Neuronal stem cell (in vitro differentiated cells): ENCODE data around the gene KISS1.

Experiments
- DNase-seq: peaks from one replicate; pipeline ENCODE4 v3.0.0-alpha.2; 2013; ENCODE audit warnings: low spot score
- H2AFZ ChIP-seq: one replicate; pipeline ENCODE4 v1.6.1; 2013; ENCODE audit warnings: mild to moderate bottlenecking, low read length, inconsistent platforms
- H2AK5ac ChIP-seq: 2 replicates; pipeline ENCODE4 v1.6.1; 2013; ENCODE audit warnings: low read depth, mild to moderate bottlenecking, inconsistent platforms, low read length, moderate library complexity, mixed read lengths
- H2BK120ac ChIP-seq: 2 replicates; pipeline ENCODE4 v1.6.1; 2013; ENCODE audit warnings: low read depth, mild to moderate bottlenecking, inconsistent platforms, low read length, moderate library complexity, mixed read lengths
- H2BK12ac ChIP-seq: one replicate; pipeline ENCODE4 v1.6.1; 2013; ENCODE audit warnings: low read length, inconsistent platforms
- H2BK15ac ChIP-seq: 2 replicates; pipeline ENCODE4 v1.6.1; 2013; ENCODE audit warnings: mild to moderate bottlenecking, low read length, inconsistent platforms, mixed read lengths
- H2BK5ac ChIP-seq: one replicate; pipeline ENCODE4 v1.6.1; 2013; ENCODE audit warnings: inconsistent platforms, mild to moderate bottlenecking, low read length, moderate library complexity
- H3K14ac ChIP-seq: one replicate; pipeline ENCODE4 v1.6.1; 2013; ENCODE audit warnings: low read length, inconsistent platforms
- H3K18ac ChIP-seq: 2 replicates; pipeline ENCODE4 v1.6.1; 2013; ENCODE audit warnings: low read length, inconsistent platforms
- H3K23ac ChIP-seq: 2 replicates; pipeline ENCODE4 v1.6.1; 2013; ENCODE audit warnings: low read depth, mild to moderate bottlenecking, mixed read lengths, low read length, inconsistent platforms; ENCODE audit not compliant: poor library complexity
- H3K27ac ChIP-seq: replicated peaks from 3 replicates; pipeline ENCODE4 v1.5.1; 2013; ENCODE audit warnings: low read length, inconsistent platforms
- H3K27me3 ChIP-seq, 3 experiments: 2 replicates each; pipeline ENCODE4 v1.6.1; 2013; ENCODE audit warnings: low read length in 3 of 3, mild to moderate bottlenecking in 2 of 3, inconsistent platforms in 1 of 3, low read depth in 1 of 3, mixed read lengths in 1 of 3, moderate library complexity in 1 of 3; ENCODE audit not compliant: control insufficient read depth in 3 of 3, insufficient read depth in 3 of 3
- H3K36me3 ChIP-seq, 2 donors: replicated peaks in 1 of 2; 2 replicates each; pipeline ENCODE4 v1.6.1; 2013; ENCODE audit warnings: low read length in 2 of 2; ENCODE audit not compliant: control insufficient read depth in 2 of 2, insufficient read depth in 2 of 2
- H3K4ac ChIP-seq: 2 replicates; pipeline ENCODE4 v1.6.1; 2013; ENCODE audit warnings: inconsistent platforms, mild to moderate bottlenecking, low read length, moderate library complexity
- H3K4me1 ChIP-seq, 2 donors: 1 replicate in 1 of 2; 2 replicates in 1 of 2; pipeline ENCODE4 v1.6.1; 2013; ENCODE audit warnings: low read length in 2 of 2, low read depth in 1 of 2; ENCODE audit not compliant: control insufficient read depth in 2 of 2, insufficient read depth in 1 of 2
- H3K4me2 ChIP-seq: one replicate; pipeline ENCODE4 v1.6.1; 2013; ENCODE audit warnings: mild to moderate bottlenecking, low read length, inconsistent platforms; ENCODE audit not compliant: insufficient read depth, poor library complexity, severe bottlenecking
- H3K4me3 ChIP-seq, 2 donors: 2 replicates each; pipeline ENCODE4 v1.5.1; 2013; ENCODE audit warnings: low read length in 2 of 2, mild to moderate bottlenecking in 2 of 2, inconsistent platforms in 1 of 2, moderate library complexity in 1 of 2
- H3K79me1 ChIP-seq: one replicate; pipeline ENCODE4 v1.6.1; 2013; ENCODE audit warnings: low read depth, mild to moderate bottlenecking, inconsistent platforms, low read length, moderate library complexity
- H3K9ac ChIP-seq: one replicate; pipeline ENCODE4 v1.6.1; 2013; ENCODE audit warnings: mild to moderate bottlenecking, low read depth, low read length, inconsistent platforms; ENCODE audit not compliant: poor library complexity
- H3K9me3 ChIP-seq, 2 donors: replicated peaks in 1 of 2; 2 replicates each; pipeline versions ENCODE3 to v1.6.1; 2013; ENCODE audit warnings: low read length in 2 of 2, mild to moderate bottlenecking in 2 of 2, inconsistent platforms in 1 of 2, low read depth in 1 of 2, mixed read lengths in 1 of 2, moderate library complexity in 1 of 2; ENCODE audit not compliant: control insufficient read depth in 2 of 2, insufficient read depth in 1 of 2
- H4K8ac ChIP-seq: one replicate; pipeline ENCODE4 v1.6.1; 2013; ENCODE audit warnings: low read depth, mild to moderate bottlenecking, inconsistent platforms, low read length, moderate library complexity
- H4K91ac ChIP-seq: one replicate; pipeline ENCODE4 v1.6.1; 2013; ENCODE audit warnings: low read length, low read depth, mild to moderate bottlenecking, inconsistent platforms; ENCODE audit not compliant: poor library complexity
- WGBS, 2 donors: extraction: QIAGEN DNeasy Blood & Tissue Kit; methylation state at CpG; one replicate each; pipeline ENCODE4 v1.1.7; 2013; ENCODE audit warnings: missing lambda C conversion rate in 2 of 2, mixed read lengths in 1 of 2; ENCODE audit not compliant: insufficient read length in 2 of 2, insufficient replicate concordance in 1 of 2; ENCODE audit errors: extremely low coverage in 2 of 2; 5-methylcytosine and 5-hydroxymethylcytosine counted together

Gene KISS1

GRCh38 chr1:204151552-204152309 is 44.6 kb downstream of the KISS1 start, which contains the start of gene ETNK2:
Gene ETNK2 (minus strand): TSS chr1:204152044. CDS start chr1:204151852, 192 bp downstream.
- peak within 1 kb of the TSS; percentile 41 for H2BK5ac ChIP-seq
- peak within 1 kb of the TSS; percentile 48 for H2AK5ac ChIP-seq
- H3K23ac ChIP-seq = peak within 1 kb of the TSS; percentile 98
- H3K4me3 ChIP-seq = peak within 1 kb of the TSS; percentile 58 to 87
- WGBS, 2 donors = no CpG with 5 or more reads among the region's 94 CpGs
- peak within 1 kb of the TSS; percentile 94 for H3K9ac ChIP-seq
- H3K79me1 ChIP-seq = peaks cover 3% of the 10 kb centered on the region
- H3K36me3 ChIP-seq = no peaks in the 10 kb centered on the region
- H2BK12ac ChIP-seq = peak within 1 kb of the TSS; percentile 95
- DNase-seq = peak; percentile 47
- peak within 1 kb of the TSS; percentile 77 for H2BK120ac ChIP-seq
- H3K9me3 ChIP-seq = peaks cover 0 to 1% of the 10 kb centered on the region in 2 donors
- H3K27me3 ChIP-seq = peaks cover 0 to 24% (median 10%) of the 10 kb centered on the region in 3 experiments
- H4K91ac ChIP-seq = no peak within 1 kb of the TSS
- peaks cover 14 to 17% of the 10 kb centered on the region in 2 donors for H3K4me1 ChIP-seq
- H3K4me2 ChIP-seq = peak within 1 kb of the TSS; percentile 94
- H2BK15ac ChIP-seq = peak within 1 kb of the TSS; percentile 34
- H2AFZ ChIP-seq = peak within 1 kb of the TSS; percentile 98
- no peak within 1 kb of the TSS for H3K27ac ChIP-seq
- peak within 1 kb of the TSS; percentile 97 for H3K18ac ChIP-seq
- peak within 1 kb of the TSS; percentile 4 for H3K4ac ChIP-seq
- H4K8ac ChIP-seq = no peak within 1 kb of the TSS
- H3K14ac ChIP-seq = peak within 1 kb of the TSS; percentile 79

- Histone ChIP-seq H4K91ac (no peak overlapping the region), H3K27ac (no peak overlapping the region), H2BK12ac (peak overlapping the region; percentile 91), H2BK5ac (peak overlapping the region; percentile 41), H3K18ac (peak overlapping the region; percentile 92), H3K36me3 (no peaks in the 10 kb centered on the region), H2AK5ac (peak overlapping the region; percentile 48), H3K4me1 (peaks cover 14 to 17% of the 10 kb centered on the region in 2 donors), H3K9ac (peak overlapping the region; percentile 66), H2AFZ (peak overlapping the region; percentile 98), H3K4me3 (peak overlapping the region; percentile 58 to 87), H2BK15ac (peak overlapping the region; percentile 40), H3K27me3 (peaks cover 0 to 24% (median 4%) of the 10 kb centered on the region in 3 experiments), H3K23ac (peak overlapping the region; percentile 90), H3K4me2 (peak overlapping the region; percentile 94), H3K14ac (no peak overlapping the region), H2BK120ac (peak overlapping the region; percentile 77), H3K4ac (no peak overlapping the region), H3K9me3 (peaks cover 0 to 1% of the 10 kb centered on the region in 2 donors), H3K79me1 (peaks cover 3% of the 10 kb centered on the region), H4K8ac (no peak overlapping the region)
- DNase-seq = no peak
- no CpG with 5 or more reads among the region's 33 CpGs for WGBS, 2 donors
Observed at GRCh38 chr1:204150702-204151551, 45.4 kb downstream of the KISS1 start.

GRCh38 chr1:204149635-204150565 is 46.4 kb downstream of the KISS1 start:
- Histone ChIP-seq H2BK120ac (no peak overlapping the region), H3K4me2 (no peak overlapping the region), H2BK5ac (no peak overlapping the region), H3K36me3 (no peaks in the 10 kb centered on the region), H2AK5ac (no peak overlapping the region), H3K79me1 (peaks cover 3% of the 10 kb centered on the region), H3K18ac (no peak overlapping the region), H3K4me1 (peaks cover 14 to 17% of the 10 kb centered on the region in 2 donors), H3K4ac (no peak overlapping the region), H3K9me3 (peaks cover 0 to 1% of the 10 kb centered on the region in 2 donors), H3K9ac (no peak overlapping the region), H2BK12ac (no peak overlapping the region), H4K8ac (no peak overlapping the region), H3K23ac (no peak overlapping the region), H3K27ac (no peak overlapping the region), H3K27me3 (peaks cover 0 to 24% (median 0%) of the 10 kb centered on the region in 3 experiments), H2BK15ac (peak overlapping the region; percentile 40), H4K91ac (no peak overlapping the region), H3K4me3 (no peak overlapping the region), H2AFZ (no peak overlapping the region), H3K14ac (no peak overlapping the region)
- no peak for DNase-seq
- WGBS, 2 donors = no CpG with 5 or more reads among the region's 16 CpGs
